Progenitor cell of endocrine pancreas (in vitro differentiated cells): Measurements from ENCODE around the gene KCNJ5. TPM values are rescaled to one million over a fixed set of nuclear protein-coding genes. Genes with fewer than 3 reads are reported as not detected.

ENCODE experiments used
- DNase-seq: peaks from one replicate; pipeline ENCODE4 v3.0.0; 2021; ENCODE audit warnings: low spot score; ENCODE audit not compliant: unreplicated experiment
- H3K27ac Mint-ChIP-seq: 2 replicates; pipeline ENCODE4 v1.8.0; 2021; ENCODE audit warnings: mild to moderate bottlenecking, moderate library complexity, mixed read lengths
- H3K27me3 Mint-ChIP-seq: 2 replicates; pipeline ENCODE4 v1.8.0; 2021; ENCODE audit warnings: mixed read lengths
- H3K36me3 Mint-ChIP-seq: 2 replicates; pipeline ENCODE4 v1.8.0; 2022; ENCODE audit warnings: mixed read lengths; ENCODE audit not compliant: insufficient read depth
- H3K4me1 Mint-ChIP-seq: 2 replicates; pipeline ENCODE4 v1.8.0; 2021; ENCODE audit warnings: low read depth, mixed read lengths
- H3K4me3 Mint-ChIP-seq: 2 replicates; pipeline ENCODE4 v1.8.0; 2021; ENCODE audit warnings: low read depth, mild to moderate bottlenecking, moderate library complexity, mixed read lengths
- H3K9me3 Mint-ChIP-seq: 2 replicates; pipeline ENCODE4 v1.8.0; 2021; ENCODE audit warnings: low read depth, mixed read lengths
- total RNA-seq: library from RNA; stranded (reverse); gene quantifications from 2 replicates; pipeline ENCODE4 v1.2.1, GENCODE V29; 2021
- TF ChIP-seq, protein P1 (sequence below): fragments of 200-600 bp; sonication (generic); IDR thresholded peaks from one replicate; pipeline ENCODE4 v1.5.0; 2021; ENCODE audit warnings: antibody characterized with exemption, mild to moderate bottlenecking; ENCODE audit not compliant: unreplicated experiment

The KCNJ5 gene
- total RNA-seq, 1 donor from 2014 or later: 1.1 TPM

DNA sequence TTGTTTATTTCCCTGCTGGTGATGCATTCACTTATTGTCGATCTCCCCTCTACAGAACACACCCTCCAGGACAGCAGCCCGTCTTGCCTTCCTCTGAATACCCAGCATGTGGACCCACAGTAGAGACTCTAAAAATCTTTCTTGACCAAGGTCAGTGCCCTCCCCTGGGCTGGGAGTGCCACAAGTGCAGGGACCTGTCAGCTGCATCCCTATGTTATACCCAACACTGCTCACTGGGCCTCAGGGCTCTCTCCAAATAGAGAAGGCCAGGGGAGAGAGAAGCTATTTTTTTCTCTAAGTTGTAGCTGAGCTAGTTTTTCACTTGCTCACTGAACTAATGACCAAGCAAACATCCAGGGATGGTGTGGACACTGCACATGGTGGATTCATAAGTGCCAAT is 33.8 kb upstream of the KCNJ5 start:
- no peaks in the 10 kb centered on the region for H3K9me3 Mint-ChIP-seq
- H3K4me1 Mint-ChIP-seq: peaks cover 14% of the 10 kb centered on the region
- no peaks in the 10 kb centered on the region for H3K36me3 Mint-ChIP-seq
- no peak overlapping the region for H3K4me3 Mint-ChIP-seq
- no peak for DNase-seq
- TF ChIP-seq, protein P1, sequence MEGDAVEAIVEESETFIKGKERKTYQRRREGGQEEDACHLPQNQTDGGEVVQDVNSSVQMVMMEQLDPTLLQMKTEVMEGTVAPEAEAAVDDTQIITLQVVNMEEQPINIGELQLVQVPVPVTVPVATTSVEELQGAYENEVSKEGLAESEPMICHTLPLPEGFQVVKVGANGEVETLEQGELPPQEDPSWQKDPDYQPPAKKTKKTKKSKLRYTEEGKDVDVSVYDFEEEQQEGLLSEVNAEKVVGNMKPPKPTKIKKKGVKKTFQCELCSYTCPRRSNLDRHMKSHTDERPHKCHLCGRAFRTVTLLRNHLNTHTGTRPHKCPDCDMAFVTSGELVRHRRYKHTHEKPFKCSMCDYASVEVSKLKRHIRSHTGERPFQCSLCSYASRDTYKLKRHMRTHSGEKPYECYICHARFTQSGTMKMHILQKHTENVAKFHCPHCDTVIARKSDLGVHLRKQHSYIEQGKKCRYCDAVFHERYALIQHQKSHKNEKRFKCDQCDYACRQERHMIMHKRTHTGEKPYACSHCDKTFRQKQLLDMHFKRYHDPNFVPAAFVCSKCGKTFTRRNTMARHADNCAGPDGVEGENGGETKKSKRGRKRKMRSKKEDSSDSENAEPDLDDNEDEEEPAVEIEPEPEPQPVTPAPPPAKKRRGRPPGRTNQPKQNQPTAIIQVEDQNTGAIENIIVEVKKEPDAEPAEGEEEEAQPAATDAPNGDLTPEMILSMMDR: no peak
- no peak overlapping the region for H3K27ac Mint-ChIP-seq
- H3K27me3 Mint-ChIP-seq: peaks cover 18% of the 10 kb centered on the region

DNA sequence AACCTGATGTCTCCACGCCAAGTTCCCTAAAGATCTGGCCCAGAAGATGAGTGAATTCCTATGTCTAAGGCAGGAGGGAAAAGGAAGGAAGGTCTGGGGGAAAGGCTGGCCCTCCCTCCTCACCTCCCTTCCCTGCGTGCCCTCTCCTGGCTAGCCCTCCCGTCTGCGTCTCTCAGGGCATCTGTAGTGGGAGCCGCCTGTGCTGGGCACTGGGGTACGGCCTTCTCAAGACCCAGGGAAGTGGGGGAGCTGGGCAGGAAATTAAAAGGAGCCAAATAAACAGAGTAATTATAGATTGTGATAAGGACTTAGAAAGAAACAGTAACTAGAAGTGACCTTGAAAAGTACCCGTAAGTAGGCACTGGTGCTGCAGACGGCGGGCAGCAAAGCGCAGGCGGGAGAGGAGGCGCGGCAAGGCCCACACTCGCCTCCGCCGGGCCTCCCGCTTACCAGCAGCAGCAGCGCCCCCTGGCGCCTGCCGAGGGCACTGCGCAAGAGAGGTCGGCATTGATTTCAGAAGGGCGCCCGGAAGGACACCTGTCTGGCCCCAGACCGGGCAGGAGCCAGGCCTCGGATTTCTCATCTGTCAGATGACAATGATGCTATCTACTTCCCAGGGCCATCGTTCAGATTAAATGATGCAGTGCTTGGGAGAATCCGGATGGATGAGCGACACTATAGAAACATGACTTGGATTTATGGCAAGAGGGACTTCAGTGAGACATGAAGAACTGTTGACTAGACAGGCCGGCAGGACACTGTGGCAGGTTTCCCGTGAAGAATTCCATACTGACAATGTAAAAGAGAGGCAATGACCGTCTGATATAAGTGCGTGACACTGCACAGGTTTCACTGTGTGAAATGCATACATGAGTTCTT is 31.4 kb upstream of the KCNJ5 start:
- peaks cover 28% of the 10 kb centered on the region for H3K27me3 Mint-ChIP-seq
- no peak overlapping the region for H3K27ac Mint-ChIP-seq
- TF ChIP-seq, protein P1: peak; percentile 93
- H3K36me3 Mint-ChIP-seq: no peaks in the 10 kb centered on the region
- H3K4me1 Mint-ChIP-seq: peaks cover 11% of the 10 kb centered on the region
- H3K9me3 Mint-ChIP-seq: no peaks in the 10 kb centered on the region
- no peak overlapping the region for H3K4me3 Mint-ChIP-seq
- peak; percentile 75 for DNase-seq

DNA sequence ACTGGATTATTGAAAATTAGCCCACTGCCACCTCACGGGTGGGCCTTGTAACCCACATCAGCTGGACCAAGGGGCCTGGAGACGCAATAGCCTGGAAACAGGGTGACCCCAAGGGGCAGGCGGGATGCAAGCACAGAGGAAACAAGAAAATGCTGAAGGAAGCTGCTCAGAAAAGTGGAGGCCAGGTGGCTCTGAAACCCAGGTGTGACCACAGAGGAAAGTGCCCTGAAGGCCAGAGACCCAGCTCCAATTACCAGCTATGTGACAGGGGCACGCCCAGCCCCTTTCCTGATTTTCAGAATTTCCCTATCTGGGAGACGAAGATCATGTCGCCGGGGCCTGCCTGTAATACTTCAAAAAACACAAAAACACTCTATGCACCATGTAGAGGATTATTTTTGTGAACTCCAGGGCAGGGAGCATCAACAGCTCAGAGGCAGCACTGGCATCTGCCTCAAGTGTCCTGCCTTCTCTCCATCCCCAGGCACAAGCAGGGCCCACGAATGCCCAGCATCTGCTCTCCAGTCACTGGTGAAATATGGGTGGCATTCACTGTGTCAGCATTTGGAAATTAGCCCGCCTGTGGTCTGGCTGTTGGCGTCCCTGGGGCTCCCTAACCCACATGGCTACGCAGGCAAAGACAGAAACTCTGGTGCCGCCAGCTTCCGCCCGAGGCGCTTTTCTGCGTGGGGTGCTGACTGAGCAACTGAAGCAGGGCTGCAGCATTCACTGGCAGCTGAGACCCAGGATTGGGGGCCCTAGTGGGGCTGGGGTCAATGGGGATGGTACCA is 30.4 kb upstream of the KCNJ5 start:
- no peak overlapping the region for H3K27ac Mint-ChIP-seq
- no peak overlapping the region for H3K4me3 Mint-ChIP-seq
- peaks cover 5% of the 10 kb centered on the region for H3K4me1 Mint-ChIP-seq
- no peak for DNase-seq
- H3K27me3 Mint-ChIP-seq: peaks cover 34% of the 10 kb centered on the region
- H3K36me3 Mint-ChIP-seq: no peaks in the 10 kb centered on the region
- TF ChIP-seq, protein P1: no peak
- H3K9me3 Mint-ChIP-seq: no peaks in the 10 kb centered on the region

DNA sequence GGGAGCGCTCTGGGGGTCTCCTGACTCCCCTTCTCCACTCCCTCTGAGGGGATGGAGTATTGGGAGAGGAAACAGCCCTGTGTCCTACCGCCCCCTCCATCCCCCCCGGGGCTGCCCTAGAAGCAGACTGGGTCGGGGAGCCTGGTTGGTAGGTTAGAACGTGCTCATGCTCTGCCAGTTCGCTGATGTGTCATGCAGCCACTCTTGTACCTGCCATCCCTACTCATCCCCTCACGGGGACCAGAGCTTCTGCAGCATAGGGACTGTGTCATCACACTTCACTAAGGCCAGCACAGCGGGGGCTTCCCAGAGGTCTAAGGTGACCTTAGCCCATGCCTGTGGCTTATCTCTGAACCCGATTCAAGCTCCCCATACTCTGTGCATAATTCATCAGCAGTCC is 28.8 kb upstream of the KCNJ5 start:
- H3K4me1 Mint-ChIP-seq: peaks cover 4% of the 10 kb centered on the region
- TF ChIP-seq, protein P1: no peak
- H3K4me3 Mint-ChIP-seq: no peak overlapping the region
- H3K27me3 Mint-ChIP-seq: peaks cover 23% of the 10 kb centered on the region
- H3K27ac Mint-ChIP-seq: no peak overlapping the region
- no peak for DNase-seq
- H3K36me3 Mint-ChIP-seq: no peaks in the 10 kb centered on the region
- H3K9me3 Mint-ChIP-seq: no peaks in the 10 kb centered on the region

DNA sequence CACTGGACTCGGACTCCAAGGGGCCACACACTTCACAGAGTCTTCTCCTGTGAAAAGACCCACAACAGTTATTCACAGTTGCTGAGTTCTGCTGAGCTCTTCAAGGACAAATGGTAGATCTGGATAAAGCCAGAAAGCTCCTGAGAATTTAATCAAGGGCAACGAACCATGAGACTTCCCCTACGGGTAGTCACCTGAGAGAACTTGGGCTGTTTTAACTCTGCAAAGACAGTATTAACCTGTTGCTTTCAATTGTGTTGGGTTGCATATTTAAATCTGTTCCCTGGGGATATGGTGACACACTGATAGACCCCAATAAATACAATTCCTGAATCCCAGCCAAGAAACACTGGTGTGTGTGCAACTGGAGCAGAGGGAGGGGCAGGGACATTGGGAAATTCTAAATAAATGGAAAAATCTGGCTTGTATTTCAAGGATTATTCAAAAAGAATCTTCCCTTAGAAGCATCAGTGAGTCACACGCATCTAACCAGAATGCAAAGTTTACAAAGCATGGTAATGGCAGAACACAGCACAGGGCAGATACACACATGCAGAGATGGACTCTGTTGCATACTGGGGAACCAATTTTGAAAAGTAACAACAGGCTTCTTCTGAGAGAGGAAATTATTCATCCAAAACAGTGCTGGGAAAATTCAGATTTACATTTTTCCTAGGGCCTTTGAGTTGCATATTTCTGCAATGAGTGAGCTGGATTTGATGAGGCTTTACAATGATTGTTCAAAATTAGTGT is 28.1 kb upstream of the KCNJ5 start:
- Mint-ChIP-seq H3K9me3 (no peaks in the 10 kb centered on the region), H3K36me3 (no peaks in the 10 kb centered on the region), H3K4me1 (peaks cover 4% of the 10 kb centered on the region), H3K4me3 (no peak overlapping the region), H3K27ac (no peak overlapping the region), H3K27me3 (peaks cover 23% of the 10 kb centered on the region)
- no peak for DNase-seq
- TF ChIP-seq, protein P1: no peak
